KMS-11 (cell line): Measurements from ENCODE around the gene RHCG.

Experiments
- H2AFZ ChIP-seq: fragments of 200-600 bp; sonication (generic); 2 replicates; pipeline ENCODE4 v1.6.1; 2016; ENCODE audit warnings: antibody characterized with exemption, mixed run types, low read depth
- H3K27ac ChIP-seq: fragments of 200-600 bp; sonication (generic); 2 replicates; pipeline ENCODE4 v1.6.1; 2016; ENCODE audit warnings: mild to moderate bottlenecking, mixed run types
- H3K27me3 ChIP-seq: fragments of 200-600 bp; sonication (generic); 2 replicates; pipeline ENCODE4 v1.6.1; 2017; ENCODE audit warnings: mild to moderate bottlenecking, low read depth, mixed run types, moderate library complexity; ENCODE audit not compliant: insufficient read depth
- H3K36me3 ChIP-seq: fragments of 200-600 bp; sonication (generic); 2 replicates; pipeline ENCODE4 v1.6.1; 2017; ENCODE audit warnings: mild to moderate bottlenecking, mixed run types; ENCODE audit not compliant: insufficient read depth
- H3K4me1 ChIP-seq: fragments of 200-600 bp; sonication (generic); 2 replicates; pipeline ENCODE4 v1.6.1; 2016; ENCODE audit warnings: mild to moderate bottlenecking, low read depth, mixed run types; ENCODE audit not compliant: poor library complexity, severe bottlenecking
- H3K4me2 ChIP-seq: fragments of 200-600 bp; sonication (generic); 2 replicates; pipeline ENCODE4 v1.7.0; 2016; ENCODE audit warnings: mild to moderate bottlenecking, mixed run types
- H3K4me3 ChIP-seq: fragments of 200-600 bp; sonication (generic); IDR thresholded peaks from 2 replicates; pipeline ENCODE4 v1.6.1; 2017; ENCODE audit warnings: low read depth, low read length, mixed read lengths; ENCODE audit not compliant: insufficient read depth
- H3K79me2 ChIP-seq: fragments of 200-600 bp; sonication (generic); 2 replicates; pipeline ENCODE4 v1.6.1; 2016; ENCODE audit warnings: low read depth, mixed run types; ENCODE audit not compliant: insufficient read depth
- H3K9ac ChIP-seq: fragments of 200-600 bp; sonication (generic); 2 replicates; pipeline ENCODE4 v1.6.1; 2016; ENCODE audit warnings: mild to moderate bottlenecking, mixed run types
- H4K20me1 ChIP-seq: fragments of 200-600 bp; sonication (generic); 2 replicates; pipeline ENCODE4 v1.6.1; 2016; ENCODE audit warnings: mild to moderate bottlenecking, mixed run types; ENCODE audit not compliant: insufficient read depth
- CTCF ChIP-seq: fragments of 200-600 bp; sonication (generic); conservative IDR thresholded peaks from 2 replicates; pipeline ENCODE4 v1.6.1; 2017; ENCODE audit warnings: low read depth, mild to moderate bottlenecking, antibody characterized with exemption, low read length, moderate library complexity, mixed read lengths

The RHCG gene

GRCh38 chr15:89526601-89527441 lies 30.4 kb upstream of the RHCG start:
- Histone ChIP-seq H4K20me1 (no peaks in the 10 kb centered on the region), H3K79me2 (no peaks in the 10 kb centered on the region), H3K4me3 (no peak overlapping the region), H3K4me2 (no peak overlapping the region), H3K27me3 (no peaks in the 10 kb centered on the region), H2AFZ (no peak overlapping the region), H3K27ac (no peak overlapping the region), H3K4me1 (no peaks in the 10 kb centered on the region), H3K36me3 (no peaks in the 10 kb centered on the region), H3K9ac (no peak overlapping the region)
- TF ChIP-seq CTCF: no peak

DNA sequence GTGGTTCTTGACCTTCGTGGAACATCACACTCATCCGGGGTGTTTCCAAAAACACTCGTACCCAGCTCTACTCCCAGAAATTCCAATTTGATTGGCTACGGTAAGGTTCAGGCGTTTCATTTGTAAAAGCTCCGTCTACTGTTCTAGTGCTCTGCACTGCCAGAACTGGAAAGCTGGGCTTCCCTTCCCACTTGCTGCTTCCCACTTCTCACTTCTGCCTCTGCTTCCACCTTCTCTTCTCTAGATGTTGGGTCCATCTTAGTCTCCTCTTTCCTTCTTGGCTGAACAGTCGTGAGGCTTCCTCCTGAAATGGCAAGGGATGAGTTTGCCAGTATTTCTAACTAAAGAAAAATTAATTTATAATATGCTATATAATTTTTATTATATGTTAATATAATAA lies 29.8 kb upstream of the RHCG start:
- no peaks in the 10 kb centered on the region for H3K36me3 ChIP-seq
- H3K4me1 ChIP-seq: no peaks in the 10 kb centered on the region
- no peak overlapping the region for H3K4me3 ChIP-seq
- no peaks in the 10 kb centered on the region for H3K27me3 ChIP-seq
- TF ChIP-seq CTCF: no peak
- H3K27ac ChIP-seq: no peak overlapping the region
- H3K4me2 ChIP-seq: no peak overlapping the region
- no peaks in the 10 kb centered on the region for H4K20me1 ChIP-seq
- no peak overlapping the region for H3K9ac ChIP-seq
- no peak overlapping the region for H2AFZ ChIP-seq
- no peaks in the 10 kb centered on the region for H3K79me2 ChIP-seq

- no peaks in the 10 kb centered on the region for H4K20me1 ChIP-seq
- H3K4me3 ChIP-seq: no peak overlapping the region
- no peaks in the 10 kb centered on the region for H3K4me1 ChIP-seq
- no peaks in the 10 kb centered on the region for H3K27me3 ChIP-seq
- no peaks in the 10 kb centered on the region for H3K79me2 ChIP-seq
- no peak overlapping the region for H3K27ac ChIP-seq
- no peak overlapping the region for H3K4me2 ChIP-seq
- no peak overlapping the region for H3K9ac ChIP-seq
- H3K36me3 ChIP-seq: no peaks in the 10 kb centered on the region
- TF ChIP-seq CTCF: no peak
- H2AFZ ChIP-seq: no peak overlapping the region
Observed at GRCh38 chr15:89524184-89524583, 27.8 kb upstream of the RHCG start.

DNA sequence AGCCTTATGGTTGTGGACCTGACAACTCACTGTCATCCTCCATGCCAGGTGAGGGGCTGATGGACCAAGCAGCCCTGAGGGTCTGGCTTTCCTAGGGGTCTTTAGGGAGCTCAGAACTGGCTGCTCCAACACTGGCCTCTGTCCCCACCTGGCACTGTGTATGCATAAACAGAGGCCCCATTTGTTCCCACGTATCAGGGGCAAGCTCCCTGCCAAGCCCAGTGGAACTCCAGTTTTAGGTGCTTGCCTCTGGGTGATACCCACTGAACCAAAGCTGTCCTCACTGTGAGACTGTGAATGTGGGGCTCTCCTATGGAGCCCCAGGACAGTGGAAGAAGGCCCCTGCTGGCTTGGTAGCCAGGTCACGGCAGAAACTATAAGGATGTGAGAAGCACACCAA lies 26.7 kb upstream of the RHCG start:
- Histone ChIP-seq H3K4me2 (no peak overlapping the region), H3K4me1 (no peaks in the 10 kb centered on the region), H3K36me3 (no peaks in the 10 kb centered on the region), H2AFZ (no peak overlapping the region), H4K20me1 (no peaks in the 10 kb centered on the region), H3K27ac (no peak overlapping the region), H3K79me2 (no peaks in the 10 kb centered on the region), H3K9ac (no peak overlapping the region), H3K27me3 (no peaks in the 10 kb centered on the region), H3K4me3 (no peak overlapping the region)
- TF ChIP-seq CTCF: no peak
